Activated naive CD8-positive, alpha-beta T cell treated with anti-CD3 and anti-CD28 coated beads for 36 hours (primary cell): ENCODE results near the gene SSC5D. TPM values are rescaled to one million over a fixed set of nuclear protein-coding genes. Genes with fewer than 3 reads are reported as not detected.

Experiments used
- DNase-seq: peaks from one replicate; pipeline ENCODE4 v3.0.0; 2021
- H3K27ac Mint-ChIP-seq: one replicate; pipeline ENCODE4 v1.8.0; 2022; ENCODE audit warnings: mild to moderate bottlenecking, moderate library complexity, mixed read lengths
- H3K27me3 Mint-ChIP-seq: one replicate; pipeline ENCODE4 v1.8.0; 2022; ENCODE audit warnings: mild to moderate bottlenecking, mixed read lengths
- H3K36me3 Mint-ChIP-seq: one replicate; pipeline ENCODE4 v1.8.0; 2021; ENCODE audit warnings: mild to moderate bottlenecking, mixed read lengths
- H3K4me1 Mint-ChIP-seq: one replicate; pipeline ENCODE4 v1.8.0; 2021; ENCODE audit warnings: mixed read lengths
- H3K4me3 Mint-ChIP-seq: one replicate; pipeline ENCODE4 v1.8.0; 2022; ENCODE audit warnings: mild to moderate bottlenecking, moderate library complexity, mixed read lengths
- H3K9me3 Mint-ChIP-seq: one replicate; pipeline ENCODE4 v1.8.0; 2022; ENCODE audit warnings: mixed read lengths
- total RNA-seq, 2 experiments: library from RNA; stranded (reverse); gene quantifications; one replicate each; pipeline ENCODE4 v1.2.3, GENCODE V29; 2021

SSC5D gene
- total RNA-seq, 2 experiments from 2014 or later: 0.46 to 1.4 TPM

- no peak overlapping the region for H3K27ac Mint-ChIP-seq
- H3K27me3 Mint-ChIP-seq: peaks cover 3% of the 10 kb centered on the region
- no peak overlapping the region for H3K4me3 Mint-ChIP-seq
- no peaks in the 10 kb centered on the region for H3K36me3 Mint-ChIP-seq
- H3K9me3 Mint-ChIP-seq: no peaks in the 10 kb centered on the region
- no peak for DNase-seq
- H3K4me1 Mint-ChIP-seq: no peaks in the 10 kb centered on the region
These were observed 51.1 kb downstream of the SSC5D start for GRCh38 chr19:55539090-55539984.

GRCh38 chr19:55540619-55541018, 52.4 kb downstream of the SSC5D start:
- no peaks in the 10 kb centered on the region for H3K36me3 Mint-ChIP-seq
- H3K4me1 Mint-ChIP-seq: no peaks in the 10 kb centered on the region
- H3K27ac Mint-ChIP-seq: no peak overlapping the region
- peaks cover 9% of the 10 kb centered on the region for H3K27me3 Mint-ChIP-seq
- H3K4me3 Mint-ChIP-seq: no peak overlapping the region
- no peaks in the 10 kb centered on the region for H3K9me3 Mint-ChIP-seq
- DNase-seq: no peak

- H3K36me3 Mint-ChIP-seq: no peaks in the 10 kb centered on the region
- peaks cover 14% of the 10 kb centered on the region for H3K27me3 Mint-ChIP-seq
- H3K4me1 Mint-ChIP-seq: no peaks in the 10 kb centered on the region
- no peaks in the 10 kb centered on the region for H3K9me3 Mint-ChIP-seq
- no peak for DNase-seq
- no peak overlapping the region for H3K4me3 Mint-ChIP-seq
- H3K27ac Mint-ChIP-seq: no peak overlapping the region
These were observed 52.9 kb downstream of the SSC5D start for GRCh38 chr19:55541091-55541490.

- Mint-ChIP-seq H3K36me3 (no peaks in the 10 kb centered on the region), H3K27ac (no peak overlapping the region), H3K4me1 (peaks cover 1% of the 10 kb centered on the region), H3K27me3 (peaks cover 25% of the 10 kb centered on the region), H3K4me3 (no peak overlapping the region), H3K9me3 (no peaks in the 10 kb centered on the region)
- no peak for DNase-seq
These were observed 54.1 kb downstream of the SSC5D start for GRCh38 chr19:55542292-55542855.

GRCh38 chr19:55543567-55543966, 55.3 kb downstream of the SSC5D start:
- Mint-ChIP-seq H3K4me1 (peaks cover 2% of the 10 kb centered on the region), H3K4me3 (no peak overlapping the region), H3K36me3 (no peaks in the 10 kb centered on the region), H3K27ac (no peak overlapping the region), H3K27me3 (peaks cover 37% of the 10 kb centered on the region), H3K9me3 (no peaks in the 10 kb centered on the region)
- DNase-seq: no peak

GRCh38 chr19:55544014-55544413, 55.8 kb downstream of the SSC5D start:
- H3K27me3 Mint-ChIP-seq: peaks cover 38% of the 10 kb centered on the region

GRCh38 chr19:55544776-55545439, 56.7 kb downstream of the SSC5D start:
- Mint-ChIP-seq H3K27me3 (peaks cover 38% of the 10 kb centered on the region), H3K9me3 (no peaks in the 10 kb centered on the region), H3K27ac (no peak overlapping the region), H3K4me3 (no peak overlapping the region), H3K4me1 (peaks cover 2% of the 10 kb centered on the region), H3K36me3 (no peaks in the 10 kb centered on the region)
- DNase-seq: no peak

More at GRCh38 chr19:55544014-55544413, 55.8 kb downstream of the SSC5D start:
- H3K9me3 Mint-ChIP-seq: no peaks in the 10 kb centered on the region
- no peak overlapping the region for H3K27ac Mint-ChIP-seq
- peaks cover 2% of the 10 kb centered on the region for H3K4me1 Mint-ChIP-seq
- DNase-seq: no peak
- H3K36me3 Mint-ChIP-seq: no peaks in the 10 kb centered on the region
- H3K4me3 Mint-ChIP-seq: no peak overlapping the region

GRCh38 chr19:55545443-55545842, 57.2 kb downstream of the SSC5D start, which contains the start of gene SBK3:
SBK3 (minus strand) TSS chr19:55545543; CDS start chr19:55545543, 0 bp downstream.
- Mint-ChIP-seq H3K4me1 (peaks cover 2% of the 10 kb centered on the region), H3K27ac (no peak within 1 kb of the TSS), H3K27me3 (peaks cover 38% of the 10 kb centered on the region), H3K36me3 (no peaks in the 10 kb centered on the region), H3K9me3 (no peaks in the 10 kb centered on the region), H3K4me3 (no peak within 1 kb of the TSS)
- no peak for DNase-seq

GRCh38 chr19:55546011-55546410, 57.8 kb downstream of the SSC5D start:
- no peak overlapping the region for H3K4me3 Mint-ChIP-seq
- no peaks in the 10 kb centered on the region for H3K36me3 Mint-ChIP-seq
- no peak for DNase-seq
- H3K27me3 Mint-ChIP-seq: peaks cover 38% of the 10 kb centered on the region
- peaks cover 2% of the 10 kb centered on the region for H3K4me1 Mint-ChIP-seq
- no peak overlapping the region for H3K27ac Mint-ChIP-seq
- no peaks in the 10 kb centered on the region for H3K9me3 Mint-ChIP-seq

- H3K9me3 Mint-ChIP-seq: no peaks in the 10 kb centered on the region
- peaks cover 2% of the 10 kb centered on the region for H3K4me1 Mint-ChIP-seq
- H3K27me3 Mint-ChIP-seq: peaks cover 35% of the 10 kb centered on the region
- H3K4me3 Mint-ChIP-seq: no peak overlapping the region
- H3K36me3 Mint-ChIP-seq: no peaks in the 10 kb centered on the region
- no peak for DNase-seq
- no peak overlapping the region for H3K27ac Mint-ChIP-seq
These were observed 58.8 kb downstream of the SSC5D start for GRCh38 chr19:55546822-55547614.

- no peak overlapping the region for H3K4me3 Mint-ChIP-seq
- H3K4me1 Mint-ChIP-seq: peaks cover 2% of the 10 kb centered on the region
- no peak for DNase-seq
- H3K27me3 Mint-ChIP-seq: peaks cover 35% of the 10 kb centered on the region
- H3K9me3 Mint-ChIP-seq: no peaks in the 10 kb centered on the region
- no peak overlapping the region for H3K27ac Mint-ChIP-seq
- H3K36me3 Mint-ChIP-seq: no peaks in the 10 kb centered on the region
These were observed 61.5 kb downstream of the SSC5D start for GRCh38 chr19:55549500-55550320.

GRCh38 chr19:55550321-55550650, 62.0 kb downstream of the SSC5D start:
- H3K4me3 Mint-ChIP-seq: no peak overlapping the region
- no peak for DNase-seq
- peaks cover 33% of the 10 kb centered on the region for H3K27me3 Mint-ChIP-seq
- H3K36me3 Mint-ChIP-seq: no peaks in the 10 kb centered on the region
- H3K27ac Mint-ChIP-seq: no peak overlapping the region
- peaks cover 2% of the 10 kb centered on the region for H3K4me1 Mint-ChIP-seq
- H3K9me3 Mint-ChIP-seq: no peaks in the 10 kb centered on the region

- DNase-seq: no peak
These were observed 64.0 kb downstream of the SSC5D start for GRCh38 chr19:55552206-55552605.

GRCh38 chr19:55552620-55553019, 64.4 kb downstream of the SSC5D start:
- no peaks in the 10 kb centered on the region for H3K9me3 Mint-ChIP-seq
- peaks cover 11% of the 10 kb centered on the region for H3K27me3 Mint-ChIP-seq
- H3K27ac Mint-ChIP-seq: no peak overlapping the region
- no peaks in the 10 kb centered on the region for H3K36me3 Mint-ChIP-seq
- no peaks in the 10 kb centered on the region for H3K4me1 Mint-ChIP-seq
- H3K4me3 Mint-ChIP-seq: no peak overlapping the region
- DNase-seq: no peak

More at GRCh38 chr19:55552206-55552605, 64.0 kb downstream of the SSC5D start:
- H3K4me3 Mint-ChIP-seq: no peak overlapping the region
- H3K36me3 Mint-ChIP-seq: no peaks in the 10 kb centered on the region
- no peak overlapping the region for H3K27ac Mint-ChIP-seq
- peaks cover 2% of the 10 kb centered on the region for H3K4me1 Mint-ChIP-seq
- H3K27me3 Mint-ChIP-seq: peaks cover 15% of the 10 kb centered on the region
- no peaks in the 10 kb centered on the region for H3K9me3 Mint-ChIP-seq
